AG08395 (cell line): ENCODE results near the gene PARP6.

ENCODE experiments used
- DNase-seq: peaks from one replicate; pipeline ENCODE4 v3.0.0; 2012; ENCODE audit warnings: mixed read lengths, low spot score

The PARP6 gene

GRCh38 chr15:72198356-72199204 is 73.8 kb downstream of the PARP6 start:
- no peak for DNase-seq

GRCh38 chr15:72197460-72198355 is 74.6 kb downstream of the PARP6 start, which contains the start of gene GRAMD2A:
GRAMD2A (minus strand) TSS chr15:72197787.
- DNase-seq, result peak; percentile 81

GRCh38 chr15:72197041-72197459 is 75.3 kb downstream of the PARP6 start:
- DNase-seq, result no peak

GRCh38 chr15:72196409-72197040 is 75.8 kb downstream of the PARP6 start:
- peak; percentile 31 for DNase-seq

- no peak for DNase-seq
Measured at GRCh38 chr15:72195101-72195511, 77.2 kb downstream of the PARP6 start.

- no peak for DNase-seq
Measured at GRCh38 chr15:72193836-72194396, 78.4 kb downstream of the PARP6 start.

GRCh38 chr15:72192416-72192815 is 79.9 kb downstream of the PARP6 start:
- DNase-seq, result no peak
